K562 (cell line): ENCODE results near the gene RAB4B.
A peak's percentile ranks its signal among the peaks of the same experiment; 100 is the strongest.

Experiments used
- CTCF ChIP-seq, 3 experiments: IDR thresholded peaks in 2 of 3; conservative IDR thresholded peaks in 1 of 3; 2 replicates each; pipeline ENCODE4 v1.5.1; 2011 to 2012; ENCODE audit warnings: low read length in 3 of 3, mild to moderate bottlenecking in 3 of 3, control low read depth in 2 of 3, improper control_type of control experiment in 1 of 3, inconsistent platforms in 1 of 3, low read depth in 1 of 3, mixed read lengths in 1 of 3, moderate library complexity in 1 of 3; ENCODE audit not compliant: insufficient read depth in 2 of 3
- FOXM1 ChIP-seq, 2 experiments: fragments of 450-650 bp in 1 of 2; sonication (generic) in 1 of 2; formaldehyde crosslinking in 1 of 2; IDR thresholded peaks; 2 replicates each; pipeline versions ENCODE4 v1.6.1 to v1.9.0; 2017 to 2022; ENCODE audit warnings: low read depth in 2 of 2, mild to moderate bottlenecking in 2 of 2, missing genetic modification reagents in 1 of 2, moderate library complexity in 1 of 2
- JUNB ChIP-seq: fragments of 450-650 bp; formaldehyde crosslinking; conservative IDR thresholded peaks from 2 replicates; pipeline ENCODE4 v1.4.0; 2020; ENCODE audit warnings: mild to moderate bottlenecking
- MTF1 ChIP-seq: fragments of 250-450 bp; sonication (Bioruptor Pico); IDR thresholded peaks from 2 replicates; pipeline ENCODE4 v1.9.0; 2021; ENCODE audit warnings: moderate library complexity, mild to moderate bottlenecking, inconsistent platforms, borderline replicate concordance
- POLR2AphosphoS5 ChIP-seq: IDR thresholded peaks from 2 replicates; pipeline ENCODE4 v1.6.1; 2011; ENCODE audit warnings: mild to moderate bottlenecking, low read depth, low read length, moderate library complexity; ENCODE audit not compliant: control insufficient read depth, insufficient read depth
- RAD21 ChIP-seq, 2 experiments: fragments of 250-450 bp in 1 of 2; fragments of 450-650 bp in 1 of 2; sonication (Bioruptor Pico) in 1 of 2; formaldehyde crosslinking in 1 of 2; IDR thresholded peaks in 1 of 2; conservative IDR thresholded peaks in 1 of 2; 2 replicates each; pipeline versions ENCODE4 v1.4.0 to v1.8.0; 2020 to 2022; ENCODE audit warnings: mild to moderate bottlenecking in 2 of 2, moderate library complexity in 1 of 2
- TARDBP ChIP-seq: fragments of 450-650 bp; IDR thresholded peaks from 2 replicates; pipeline ENCODE4 v1.6.1; 2016
- ZHX1 ChIP-seq: fragments of 150-350 bp; conservative IDR thresholded peaks from 2 replicates; pipeline ENCODE4 v1.6.1; 2014; ENCODE audit warnings: low read length
- ZNF384 ChIP-seq: IDR thresholded peaks from 2 replicates; pipeline ENCODE4 v1.6.1; 2012; ENCODE audit warnings: low read depth, low read length, improper control_type of control experiment
- TF ChIP-seq, protein P1 (sequence below): sonication (generic); formaldehyde crosslinking; IDR thresholded peaks from 2 replicates; pipeline ENCODE4 v1.8.1; 2023; ENCODE audit warnings: mild to moderate bottlenecking, missing genetic modification reagents
- TF ChIP-seq, protein P2 (sequence below), 2 experiments: fragments of 450-650 bp in 1 of 2; sonication (generic) in 1 of 2; formaldehyde crosslinking; conservative IDR thresholded peaks; 2 replicates each; pipeline versions ENCODE4 v1.4.0 to v1.8.1; 2020 to 2022; ENCODE audit warnings: mild to moderate bottlenecking in 1 of 2, missing genetic modification reagents in 1 of 2

- peak; percentile 32; the same call in 1 of the 2 replicates for TF ChIP-seq POLR2AphosphoS5
- no peak for TF ChIP-seq FOXM1 (IDR thresholded peaks at IDR 0.05; ENCODE audit: low read depth)
- TF ChIP-seq FOXM1 (CRISPR knock-in tag; IDR thresholded peaks at IDR 0.05; ENCODE audit: low read depth): no peak
- TF ChIP-seq ZNF384: 0 out of 2 replicates have a peak, but pooled peaks have one; percentile 27
- no peak for TF ChIP-seq MTF1 (CRISPR knock-in tag)
- no peak for TF ChIP-seq JUNB (CRISPR knock-in tag)
- TF ChIP-seq, protein P1, sequence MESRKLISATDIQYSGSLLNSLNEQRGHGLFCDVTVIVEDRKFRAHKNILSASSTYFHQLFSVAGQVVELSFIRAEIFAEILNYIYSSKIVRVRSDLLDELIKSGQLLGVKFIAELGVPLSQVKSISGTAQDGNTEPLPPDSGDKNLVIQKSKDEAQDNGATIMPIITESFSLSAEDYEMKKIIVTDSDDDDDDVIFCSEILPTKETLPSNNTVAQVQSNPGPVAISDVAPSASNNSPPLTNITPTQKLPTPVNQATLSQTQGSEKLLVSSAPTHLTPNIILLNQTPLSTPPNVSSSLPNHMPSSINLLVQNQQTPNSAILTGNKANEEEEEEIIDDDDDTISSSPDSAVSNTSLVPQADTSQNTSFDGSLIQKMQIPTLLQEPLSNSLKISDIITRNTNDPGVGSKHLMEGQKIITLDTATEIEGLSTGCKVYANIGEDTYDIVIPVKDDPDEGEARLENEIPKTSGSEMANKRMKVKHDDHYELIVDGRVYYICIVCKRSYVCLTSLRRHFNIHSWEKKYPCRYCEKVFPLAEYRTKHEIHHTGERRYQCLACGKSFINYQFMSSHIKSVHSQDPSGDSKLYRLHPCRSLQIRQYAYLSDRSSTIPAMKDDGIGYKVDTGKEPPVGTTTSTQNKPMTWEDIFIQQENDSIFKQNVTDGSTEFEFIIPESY (CRISPR knock-in tag): peak; percentile 100
- no peak; the same call in 1 of the 2 replicates for TF ChIP-seq ZHX1
- TF ChIP-seq TARDBP: no peak
- peak; percentile 41 to 59 for TF ChIP-seq RAD21 (CRISPR knock-in tag; conservative IDR thresholded peaks at IDR 0.05 in 1 of 2, IDR thresholded peaks at IDR 0.05 in 1 of 2)
- peak; percentile 82 to 91 (median 85) for TF ChIP-seq CTCF (IDR thresholded peaks at IDR 0.05 in 2 of 3, conservative IDR thresholded peaks at IDR 0.05 in 1 of 3; ENCODE audit: insufficient read depth in 2 of 3, low read depth in 1 of 3, low read length in 3 of 3)
- TF ChIP-seq, protein P2, sequence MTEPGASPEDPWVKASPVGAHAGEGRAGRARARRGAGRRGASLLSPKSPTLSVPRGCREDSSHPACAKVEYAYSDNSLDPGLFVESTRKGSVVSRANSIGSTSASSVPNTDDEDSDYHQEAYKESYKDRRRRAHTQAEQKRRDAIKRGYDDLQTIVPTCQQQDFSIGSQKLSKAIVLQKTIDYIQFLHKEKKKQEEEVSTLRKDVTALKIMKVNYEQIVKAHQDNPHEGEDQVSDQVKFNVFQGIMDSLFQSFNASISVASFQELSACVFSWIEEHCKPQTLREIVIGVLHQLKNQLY (CRISPR knock-in tag; conservative IDR thresholded peaks at IDR 0.05): no peak
Measured at GRCh38 chr19:40806423-40807146, 28.5 kb downstream of the RAB4B start.
